H1 (cell line): Measurements from ENCODE around the gene TSPOAP1. TPM values are rescaled to one million over a fixed set of nuclear protein-coding genes. Genes with fewer than 3 reads are reported as not detected.

ENCODE experiments used
- CTCF ChIA-PET: fragments of 300-600 bp; sonication (Branson Sonifier 250); formaldehyde crosslinking; loops from one replicate; lab custom pipeline; 2021; ENCODE audit not compliant: partially characterized antibody; lab: Charles Lee
- POLR2A ChIA-PET: fragments of 300-600 bp; sonication (Branson Sonifier 250); formaldehyde crosslinking; loops from one replicate; lab custom pipeline; 2021; ENCODE audit warnings: inconsistent platforms; ENCODE audit not compliant: partially characterized antibody; lab: Charles Lee
- DNase-seq, 2 experiments: peaks; one replicate each; pipeline versions ENCODE4 v3.0.0 to v3.0.0-alpha.2; 2010 to 2022; ENCODE audit warnings: low spot score in 2 of 2, low read depth in 1 of 2, mixed read lengths in 1 of 2
- FAIRE-seq: peaks from 2 replicates; lab custom pipeline; 2011; peaks lifted over from hg19 to GRCh38; lab: Jason Lieb, UNC
- H2AFZ ChIP-seq: 2 replicates; pipeline ENCODE4 v1.8.1; 2012; ENCODE audit warnings: low read length, inconsistent platforms
- H2AK5ac ChIP-seq: 2 replicates; pipeline ENCODE4 v1.6.1; 2013; ENCODE audit warnings: low read depth, low read length
- H2BK120ac ChIP-seq: replicated peaks from 2 replicates; pipeline ENCODE3; 2013; ENCODE audit warnings: low read depth, low read length, inconsistent platforms
- H2BK12ac ChIP-seq: 2 replicates; pipeline ENCODE4 v1.6.1; 2013; ENCODE audit warnings: low read depth, low read length
- H2BK15ac ChIP-seq: 2 replicates; pipeline ENCODE4 v1.6.1; 2013; ENCODE audit warnings: low read length
- H2BK20ac ChIP-seq: 2 replicates; pipeline ENCODE4 v1.6.1; 2013; ENCODE audit warnings: low read length
- H2BK5ac ChIP-seq: 2 replicates; pipeline ENCODE4 v1.6.1; 2013; ENCODE audit warnings: low read depth, low read length
- H3K14ac ChIP-seq: 2 replicates; pipeline ENCODE4 v1.6.1; 2013; ENCODE audit warnings: inconsistent platforms; ENCODE audit not compliant: insufficient read length
- H3K18ac ChIP-seq: 2 replicates; pipeline ENCODE4 v1.6.1; 2013; ENCODE audit warnings: low read length; ENCODE audit errors: extremely low read depth
- H3K23ac ChIP-seq: 2 replicates; pipeline ENCODE4 v1.6.1; 2013; ENCODE audit warnings: inconsistent platforms; ENCODE audit not compliant: insufficient read length
- H3K23me2 ChIP-seq: 2 replicates; pipeline ENCODE4 v1.6.1; 2013; ENCODE audit warnings: low read depth, low read length
- H3K27ac ChIP-seq: 2 replicates; pipeline ENCODE4 v1.6.1; 2011; ENCODE audit warnings: low read depth, low read length, inconsistent platforms
- H3K27me3 ChIP-seq, 4 experiments: replicated peaks in 1 of 4; 1 replicate in 1 of 4; 2 replicates in 3 of 4; pipeline versions ENCODE4 v1.6.1 to v1.8.1; 2011 to 2013; ENCODE audit warnings: low read length in 3 of 4, mild to moderate bottlenecking in 3 of 4, inconsistent platforms in 2 of 4, mixed read lengths in 2 of 4, moderate library complexity in 1 of 4; ENCODE audit not compliant: control insufficient read depth in 3 of 4, insufficient read depth in 3 of 4; ENCODE audit errors: extremely low read depth in 1 of 4
- H3K36me3 ChIP-seq, 4 experiments: 2 replicates each; pipeline versions ENCODE4 v1.6.1 to v1.8.1; 2011 to 2013; ENCODE audit warnings: mild to moderate bottlenecking in 4 of 4, low read length in 3 of 4, moderate library complexity in 2 of 4, control low read depth in 1 of 4, inconsistent platforms in 1 of 4; ENCODE audit not compliant: insufficient read depth in 4 of 4, control insufficient read depth in 2 of 4
- H3K4ac ChIP-seq: replicated peaks from 2 replicates; pipeline ENCODE3; 2013; ENCODE audit warnings: low read length, low read depth, mixed read lengths, inconsistent platforms; ENCODE audit not compliant: insufficient read length
- H3K4me1 ChIP-seq, 4 experiments: replicated peaks in 1 of 4; 1 replicate in 1 of 4; 2 replicates in 3 of 4; pipeline versions ENCODE4 v1.6.1 to v1.8.1; 2011 to 2013; ENCODE audit warnings: low read length in 3 of 4, inconsistent platforms in 2 of 4, mixed read lengths in 1 of 4; ENCODE audit not compliant: insufficient read depth in 4 of 4, control insufficient read depth in 3 of 4
- H3K4me2 ChIP-seq, 2 experiments: 2 replicates each; pipeline versions ENCODE4 v1.6.1 to v1.8.1; 2011 to 2013; ENCODE audit warnings: low read depth in 2 of 2, low read length in 2 of 2, control low read depth in 1 of 2, inconsistent platforms in 1 of 2, mild to moderate bottlenecking in 1 of 2; ENCODE audit not compliant: insufficient read depth in 1 of 2
- H3K4me3 ChIP-seq, 4 experiments: fragments of 200-600, 300-600 bp in 1 of 4; sonication (generic), shearing (Covaris generic), sonication (Bioruptor Twin) in 1 of 4; 2 replicates each; pipeline versions ENCODE4 v1.5.1 to v1.8.1; 2011 to 2016; ENCODE audit warnings: low read length in 4 of 4, low read depth in 3 of 4, control low read depth in 2 of 4, inconsistent platforms in 2 of 4, mild to moderate bottlenecking in 2 of 4, mixed read lengths in 1 of 4, moderate library complexity in 1 of 4; ENCODE audit not compliant: insufficient read depth in 2 of 4; ENCODE audit errors: extremely low read depth in 1 of 4
- H3K56ac ChIP-seq: replicated peaks from 2 replicates; pipeline ENCODE3; 2013; ENCODE audit warnings: low read depth, mild to moderate bottlenecking, mixed read lengths, low read length, inconsistent platforms; ENCODE audit not compliant: insufficient read length
- H3K79me1 ChIP-seq: 2 replicates; pipeline ENCODE4 v1.6.1; 2013; ENCODE audit warnings: low read depth, low read length, control low read depth
- H3K79me2 ChIP-seq, 2 experiments: 2 replicates each; pipeline versions ENCODE4 v1.6.1 to v1.8.1; 2012 to 2013; ENCODE audit warnings: low read length in 2 of 2, mild to moderate bottlenecking in 2 of 2, inconsistent platforms in 1 of 2; ENCODE audit not compliant: insufficient read depth in 2 of 2, control insufficient read depth in 1 of 2
- H3K9ac ChIP-seq, 4 experiments: replicated peaks in 1 of 4; 1 replicate in 1 of 4; 2 replicates in 3 of 4; pipeline versions ENCODE4 v1.6.1 to v1.8.1; 2011 to 2013; ENCODE audit warnings: low read depth in 3 of 4, low read length in 3 of 4, control low read depth in 2 of 4, mild to moderate bottlenecking in 2 of 4, moderate library complexity in 2 of 4, inconsistent platforms in 1 of 4; ENCODE audit errors: extremely low read depth in 1 of 4
- H3K9me3 ChIP-seq, 2 experiments: 2 replicates each; pipeline versions ENCODE4 v1.6.1 to v1.8.1; 2012 to 2013; ENCODE audit warnings: mild to moderate bottlenecking in 2 of 2, moderate library complexity in 2 of 2, control low read depth in 1 of 2, inconsistent platforms in 1 of 2, low read depth in 1 of 2, low read length in 1 of 2, mixed read lengths in 1 of 2; ENCODE audit not compliant: insufficient read depth in 2 of 2
- H4K20me1 ChIP-seq, 2 experiments: replicated peaks in 1 of 2; 2 replicates each; pipeline versions ENCODE3 to v1.8.1; 2011 to 2013; ENCODE audit warnings: inconsistent platforms in 2 of 2, low read length in 2 of 2, mild to moderate bottlenecking in 1 of 2; ENCODE audit not compliant: insufficient read depth in 2 of 2, control insufficient read depth in 1 of 2
- H4K5ac ChIP-seq: 2 replicates; pipeline ENCODE4 v1.6.1; 2013; ENCODE audit warnings: low read length, low read depth, mixed read lengths, inconsistent platforms; ENCODE audit not compliant: insufficient read length
- H4K8ac ChIP-seq: 2 replicates; pipeline ENCODE4 v1.8.0; 2013; ENCODE audit warnings: mild to moderate bottlenecking, moderate library complexity, low read length, inconsistent platforms; ENCODE audit not compliant: insufficient read depth; ENCODE audit errors: extremely low read depth
- H4K91ac ChIP-seq: replicated peaks from 2 replicates; pipeline ENCODE3; 2013; ENCODE audit warnings: low read length, mixed read lengths, inconsistent platforms; ENCODE audit not compliant: insufficient read length
- ASH2L ChIP-seq: fragments of 200-600, 300-600 bp; sonication (generic); IDR thresholded peaks from one replicate; pipeline ENCODE4 v1.7.1; 2017; ENCODE audit warnings: low read length
- E2F6 ChIP-seq: IDR thresholded peaks from 2 replicates; pipeline ENCODE4 v1.6.1; 2012; ENCODE audit warnings: inconsistent platforms
- GTF2F1 ChIP-seq: IDR thresholded peaks from 2 replicates; pipeline ENCODE4 v1.6.1; 2012; ENCODE audit warnings: low read depth, low read length, improper control_type of control experiment, borderline replicate concordance
- POLR2AphosphoS5 ChIP-seq: IDR thresholded peaks from 2 replicates; pipeline ENCODE4 v1.6.1; 2011; ENCODE audit warnings: low read depth, low read length
- RAD21 ChIP-seq, 2 experiments: IDR thresholded peaks in 1 of 2; conservative IDR thresholded peaks in 1 of 2; 2 replicates each; pipeline ENCODE4 v1.6.1; 2011; ENCODE audit warnings: low read depth in 2 of 2, low read length in 2 of 2, improper control_type of control experiment in 1 of 2, inconsistent platforms in 1 of 2, mild to moderate bottlenecking in 1 of 2, moderate library complexity in 1 of 2
- RBBP5 ChIP-seq: IDR thresholded peaks from 2 replicates; pipeline ENCODE4 v1.7.1; 2012; ENCODE audit warnings: low read depth, mild to moderate bottlenecking, inconsistent platforms, low read length, moderate library complexity, borderline replicate concordance
- TAF7 ChIP-seq: optimal IDR thresholded peaks from 2 replicates; pipeline ENCODE3; 2011; ENCODE audit warnings: low read depth, mild to moderate bottlenecking, inconsistent platforms, low read length, moderate library complexity, borderline replicate concordance
- WGBS, 2 experiments: shearing (Covaris generic) in 1 of 2; methylation state at CpG; one replicate each; pipeline versions ENCODE4 v1.1.6 to v1.1.7; 2013 to 2015; ENCODE audit warnings: low lambda C conversion rate in 2 of 2, mixed read lengths in 2 of 2, inconsistent platforms in 1 of 2, low coverage in 1 of 2, missing lambda C conversion rate in 1 of 2; ENCODE audit not compliant: insufficient replicate concordance in 2 of 2, insufficient coverage in 1 of 2, insufficient read length in 1 of 2; ENCODE audit errors: extremely low coverage in 1 of 2, missing lambda C conversion rate in 1 of 2; 5-methylcytosine and 5-hydroxymethylcytosine counted together
- polyA plus RNA-seq, 7 experiments: library from polyadenylated mRNA; depleted of rRNA in 3 of 7; stranded (reverse) in 5 of 7; unstranded in 2 of 7; fragments of >200 nt in 5 of 7; fragments of 200-250 nt in 2 of 7; gene quantifications; 1 replicate in 5 of 7; 2 replicates in 1 of 7; 4 replicates in 1 of 7; pipeline versions ENCODE4 v1.2.1 to v1.2.3, GENCODE V29; 2011 to 2013; ENCODE audit warnings: missing spikeins in 2 of 7, mixed read lengths in 2 of 7
- total RNA-seq: library from RNA; stranded (reverse); fragmentation: NEBNext Ultra II Directional; extraction: Animal tissue kit (Norgen Biotek cat#: 25700); gene quantifications from 2 replicates; pipeline ENCODE4 v1.2.1, GENCODE V29; 2021

Gene TSPOAP1
- total and polyA plus RNA-seq, 2 of the 8 experiments (the other 6 are each of a cell fraction or from before 2014, with no cell fraction given), result 7.6 to 9.2 TPM

- Histone ChIP-seq H2BK12ac (no peak overlapping the region), H2AK5ac (no peak overlapping the region), H3K79me1 (no peaks in the 10 kb centered on the region), H3K27ac (no peak overlapping the region), H3K4ac (no peak overlapping the region), H4K20me1 (peaks cover 4% of the 10 kb centered on the region in 2 experiments), H3K23me2 (no peaks in the 10 kb centered on the region), H3K4me1 (no peaks in the 10 kb centered on the region), H3K27me3 (no peaks in the 10 kb centered on the region), H2BK120ac (no peak overlapping the region), H3K18ac (no peak overlapping the region), H2BK15ac (no peak overlapping the region), H3K4me2 (no peak overlapping the region), H3K14ac (no peak overlapping the region), H3K36me3 (peaks cover 25 to 56% (median 48%) of the 10 kb centered on the region in 4 experiments), H3K9ac (no peak overlapping the region), H4K5ac (no peak overlapping the region), H3K23ac (no peak overlapping the region), H2BK5ac (no peak overlapping the region), H3K4me3 (no peak overlapping the region), H3K56ac (no peak overlapping the region), H3K9me3 (no peaks in the 10 kb centered on the region), H4K91ac (no peak overlapping the region), H4K8ac (no peak overlapping the region), H2BK20ac (no peak overlapping the region), H2AFZ (no peak overlapping the region), H3K79me2 (no peaks in the 10 kb centered on the region)
- POLR2A ChIA-PET, result interaction anchor here (0.7 to 11.3 kb wide), 9 partner anchors 7 to 168 kb away, joined by 3 to 149 read pairs (median 4); partner anchors contain the start of gene SUPT4H1
- 67% methylated on average over 4 of the region's 4 CpGs; no CpG with 5 or more reads in 1 of the 2 experiments for WGBS, 2 experiments
- FAIRE-seq, result no peak
- TF ChIP-seq GTF2F1 (no peak), RBBP5 (no peak), RAD21 (IDR thresholded peaks at IDR 0.05 in 1 of 2, conservative IDR thresholded peaks at IDR 0.05 in 1 of 2; ENCODE audit: low read depth in 2 of 2, low read length in 2 of 2) (no peak), TAF7 (no peak), ASH2L (no peak), E2F6 (no peak), POLR2AphosphoS5 (no peak)
- CTCF ChIA-PET, result interaction anchor here (1.0 to 18.5 kb wide), 5 partner anchors 8 to 72 kb away, joined by 4 to 384 read pairs (median 6); partner anchors contain the start of genes RNF43 and TSPOAP1
- DNase-seq, result no peak
These were observed 16.9 kb upstream of the TSPOAP1 start for GRCh38 chr17:58345500-58345899.
